SK-N-SH (cell line): ENCODE measurements around the gene MOK. TPM values are rescaled to one million over a fixed set of nuclear protein-coding genes. Genes with fewer than 3 reads are reported as not detected.

ENCODE experiments used
- CTCF ChIA-PET: fragments of 300-600, 350-600 bp; formaldehyde crosslinking; extraction: SDS; loops from one replicate; lab custom pipeline; 2021; lab: Yijun Ruan, JAX
- POLR2A ChIA-PET: fragments of 350-600 bp; sonication (Branson Sonifier 250); formaldehyde crosslinking; extraction: SDS; loops from one replicate; lab custom pipeline; 2020; ENCODE audit warnings: antibody characterized with exemption, inconsistent platforms; lab: Yijun Ruan, JAX
- DNase-seq: peaks from one replicate; pipeline ENCODE4 v3.0.0; 2012
- H2AFZ ChIP-seq: fragments of 200-600 bp; sonication (generic); 2 replicates; pipeline ENCODE4 v1.8.1; 2016; ENCODE audit warnings: antibody characterized with exemption, mild to moderate bottlenecking, low read depth
- H3F3A ChIP-seq: fragments of 200-600 bp; sonication (generic); replicated peaks from 2 replicates; pipeline ENCODE3; 2016; ENCODE audit warnings: antibody characterized with exemption, mild to moderate bottlenecking; ENCODE audit not compliant: insufficient read depth
- H3K27ac ChIP-seq, 2 experiments: fragments of 200-500 bp in 1 of 2; fragments of 200-600 bp in 1 of 2; sonication (Bioruptor generic) in 1 of 2; sonication (generic), shearing (Covaris generic) in 1 of 2; 2 replicates each; pipeline versions ENCODE4 v1.5.1 to v1.6.1; 2014 to 2016; ENCODE audit warnings: low read depth in 2 of 2, inconsistent platforms in 1 of 2, low read length in 1 of 2, mild to moderate bottlenecking in 1 of 2, mixed read lengths in 1 of 2
- H3K27me3 ChIP-seq: fragments of 200-600 bp; sonication (generic), shearing (Covaris generic); 2 replicates; pipeline ENCODE4 v1.6.1; 2016; ENCODE audit warnings: mixed run types; ENCODE audit not compliant: insufficient read depth
- H3K36me3 ChIP-seq, 2 experiments: fragments of 200-500 bp in 1 of 2; fragments of 200-600 bp in 1 of 2; sonication (Bioruptor generic) in 1 of 2; sonication (generic) in 1 of 2; replicated peaks in 1 of 2; 2 replicates each; pipeline versions ENCODE3 to v1.5.1; 2014 to 2016; ENCODE audit warnings: low read length in 1 of 2, mild to moderate bottlenecking in 1 of 2; ENCODE audit not compliant: insufficient read depth in 2 of 2, control insufficient read depth in 1 of 2
- H3K4me1 ChIP-seq, 2 experiments: fragments of 200-500 bp in 1 of 2; fragments of 200-600 bp in 1 of 2; sonication (Bioruptor generic) in 1 of 2; sonication (generic), shearing (Covaris generic) in 1 of 2; 2 replicates each; pipeline versions ENCODE4 v1.5.1 to v1.6.1; 2014 to 2016; ENCODE audit warnings: low read depth in 1 of 2, low read length in 1 of 2, mixed run types in 1 of 2; ENCODE audit not compliant: insufficient read depth in 2 of 2, control insufficient read depth in 1 of 2
- H3K4me2 ChIP-seq: fragments of 200-600 bp; sonication (generic), shearing (Covaris generic); 2 replicates; pipeline ENCODE4 v1.6.1; 2017; ENCODE audit warnings: mixed run types
- H3K4me3 ChIP-seq, 2 experiments: fragments of 200-500 bp in 1 of 2; fragments of 200-600 bp in 1 of 2; sonication (Bioruptor generic) in 1 of 2; sonication (generic), shearing (Covaris generic) in 1 of 2; 2 replicates each; pipeline versions ENCODE4 v1.5.1 to v1.8.1; 2014 to 2016; ENCODE audit warnings: low read depth in 2 of 2, inconsistent platforms in 1 of 2, low read length in 1 of 2, mild to moderate bottlenecking in 1 of 2, mixed read lengths in 1 of 2, moderate library complexity in 1 of 2
- H3K79me2 ChIP-seq: fragments of 200-600 bp; sonication (generic); 2 replicates; pipeline ENCODE4 v1.8.1; 2017; ENCODE audit warnings: mild to moderate bottlenecking; ENCODE audit not compliant: insufficient read depth
- H3K9ac ChIP-seq: fragments of 200-600 bp; sonication (generic); 2 replicates; pipeline ENCODE4 v1.6.1; 2017; ENCODE audit warnings: mixed run types
- H3K9me2 ChIP-seq: fragments of 200-600 bp; sonication (generic); 2 replicates; pipeline ENCODE4 v1.6.1; 2017; ENCODE audit warnings: mixed run types
- H3K9me3 ChIP-seq: fragments of 200-600 bp; sonication (generic); 2 replicates; pipeline ENCODE4 v1.6.1; 2017; ENCODE audit warnings: mixed run types, mild to moderate bottlenecking, moderate library complexity
- H4K20me1 ChIP-seq: fragments of 200-600 bp; sonication (generic); 2 replicates; pipeline ENCODE4 v1.6.1; 2017; ENCODE audit warnings: mild to moderate bottlenecking, mixed run types; ENCODE audit not compliant: insufficient read depth
- FOSL2 ChIP-seq: IDR thresholded peaks from 2 replicates; pipeline ENCODE4 v1.4.0; 2012; ENCODE audit warnings: low read depth, mild to moderate bottlenecking, moderate library complexity, borderline replicate concordance
- FOXM1 ChIP-seq: IDR thresholded peaks from 2 replicates; pipeline ENCODE4 v1.4.0; 2012; ENCODE audit warnings: low read depth, mild to moderate bottlenecking
- POLR2AphosphoS5 ChIP-seq: IDR thresholded peaks from 2 replicates; pipeline ENCODE4 v1.6.1; 2012; ENCODE audit warnings: low read depth, low read length
- RAD21 ChIP-seq: IDR thresholded peaks from 2 replicates; pipeline ENCODE4 v1.6.1; 2012; ENCODE audit warnings: mild to moderate bottlenecking, low read length
- RFX5 ChIP-seq: IDR thresholded peaks from 2 replicates; pipeline ENCODE4 v1.6.1; 2012; ENCODE audit warnings: mild to moderate bottlenecking, improper control_type of control experiment, low read length
- RXRA ChIP-seq: IDR thresholded peaks from 2 replicates; pipeline ENCODE4 v1.4.0; 2012; ENCODE audit warnings: low read depth, mild to moderate bottlenecking, borderline replicate concordance
- YY1 ChIP-seq: IDR thresholded peaks from 2 replicates; pipeline ENCODE4 v1.4.0; 2012; ENCODE audit warnings: low read depth, mild to moderate bottlenecking
- WGBS: methylation state at CpG from one replicate; pipeline ENCODE4 v1.1.6; 2017; ENCODE audit warnings: low lambda C conversion rate; 5-methylcytosine and 5-hydroxymethylcytosine counted together
- polyA plus RNA-seq, 3 experiments: library from polyadenylated mRNA; depleted of rRNA; stranded (reverse); fragments of >200 nt; gene quantifications; 2 replicates each; pipeline ENCODE4 v1.2.3, GENCODE V29; 2012
- TF ChIP-seq, protein P1 (sequence below): IDR thresholded peaks from 2 replicates; pipeline ENCODE4; 2012
- TF ChIP-seq, protein P2 (sequence below): IDR thresholded peaks from 2 replicates; pipeline ENCODE4 v1.4.0; 2012; ENCODE audit warnings: low read depth
- TF ChIP-seq, protein P3 (sequence below): fragments of 150-350 bp; IDR thresholded peaks from 2 replicates; pipeline ENCODE4 v1.6.1; 2017; ENCODE audit warnings: antibody characterized with exemption, low read length, low read depth, borderline replicate concordance
- TF ChIP-seq, protein P4 (sequence below): IDR thresholded peaks from 2 replicates; pipeline ENCODE4 v1.4.0; 2012; ENCODE audit warnings: low read depth, borderline replicate concordance

The MOK gene
- polyA plus RNA-seq, 1 of the 3 experiments (the other 2 are of a cell fraction), result 13.3 TPM

DNA sequence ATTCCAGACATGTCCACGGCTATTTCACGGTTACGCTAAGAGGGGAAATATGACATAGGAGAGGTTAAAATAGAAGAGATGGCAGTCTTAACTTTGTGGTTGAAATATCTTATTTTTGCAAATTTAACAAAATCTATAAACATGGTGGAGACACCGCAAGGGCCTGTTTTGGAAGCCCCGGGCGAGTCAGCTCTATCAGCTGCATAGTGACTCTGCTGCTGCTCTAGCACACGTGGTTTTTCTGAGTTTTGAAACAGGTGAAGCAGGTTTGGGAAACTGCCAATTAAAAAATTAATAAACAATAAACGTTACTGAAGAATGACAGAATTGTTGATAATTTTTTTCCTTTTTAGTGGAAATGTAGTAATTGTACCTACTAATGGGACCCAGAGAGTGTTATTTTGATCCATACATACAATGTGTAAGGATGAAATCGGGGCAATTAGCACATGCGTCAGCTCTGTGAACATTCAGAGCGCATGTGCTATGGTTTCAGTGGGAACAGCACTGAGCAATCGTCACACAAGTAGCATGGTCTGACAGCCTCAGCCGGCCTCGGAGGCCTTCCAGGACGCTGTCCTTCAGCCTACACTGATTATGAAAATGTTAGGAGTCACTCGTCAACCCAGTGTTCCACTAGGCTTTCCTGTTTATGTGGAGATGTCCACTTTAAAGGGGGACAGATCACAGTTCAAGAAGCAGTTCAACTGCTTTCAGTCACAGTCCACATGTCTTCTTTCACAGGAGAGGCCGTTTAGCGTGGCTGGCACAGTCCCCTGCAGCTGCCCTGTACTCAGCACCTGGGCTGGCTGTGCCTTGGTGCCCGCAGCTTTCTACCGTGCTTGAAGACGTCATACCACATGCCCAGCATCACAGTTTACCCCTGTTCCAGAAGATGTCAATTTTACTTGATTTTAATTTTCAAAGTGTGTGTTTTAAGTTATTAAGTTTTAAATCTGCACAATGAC, 51.8 kb downstream of the MOK start:
- CTCF ChIA-PET, result no interaction called here
- TF ChIP-seq, protein P1, sequence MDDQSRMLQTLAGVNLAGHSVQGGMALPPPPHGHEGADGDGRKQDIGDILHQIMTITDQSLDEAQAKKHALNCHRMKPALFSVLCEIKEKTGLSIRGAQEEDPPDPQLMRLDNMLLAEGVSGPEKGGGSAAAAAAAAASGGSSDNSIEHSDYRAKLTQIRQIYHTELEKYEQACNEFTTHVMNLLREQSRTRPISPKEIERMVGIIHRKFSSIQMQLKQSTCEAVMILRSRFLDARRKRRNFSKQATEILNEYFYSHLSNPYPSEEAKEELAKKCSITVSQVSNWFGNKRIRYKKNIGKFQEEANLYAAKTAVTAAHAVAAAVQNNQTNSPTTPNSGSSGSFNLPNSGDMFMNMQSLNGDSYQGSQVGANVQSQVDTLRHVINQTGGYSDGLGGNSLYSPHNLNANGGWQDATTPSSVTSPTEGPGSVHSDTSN, result no peak
- H3K4me3 ChIP-seq, result no peak overlapping the region
- no peaks in the 10 kb centered on the region for H3F3A ChIP-seq
- H3K36me3 ChIP-seq, result no peaks in the 10 kb centered on the region
- no peak for DNase-seq
- no peaks in the 10 kb centered on the region for H3K79me2 ChIP-seq
- H3K27me3 ChIP-seq, result no peaks in the 10 kb centered on the region
- no peak overlapping the region for H2AFZ ChIP-seq
- no peaks in the 10 kb centered on the region for H3K9me3 ChIP-seq
- H3K9me2 ChIP-seq, result no peaks in the 10 kb centered on the region
- H3K4me1 ChIP-seq, result no peaks in the 10 kb centered on the region
- H3K4me2 ChIP-seq, result no peak overlapping the region
- POLR2A ChIA-PET, result no interaction called here
- H3K27ac ChIP-seq, result no peak overlapping the region
- H4K20me1 ChIP-seq, result no peaks in the 10 kb centered on the region
- 94% methylated on average over 21 of the region's 21 CpGs for WGBS
- no peak overlapping the region for H3K9ac ChIP-seq

DNA sequence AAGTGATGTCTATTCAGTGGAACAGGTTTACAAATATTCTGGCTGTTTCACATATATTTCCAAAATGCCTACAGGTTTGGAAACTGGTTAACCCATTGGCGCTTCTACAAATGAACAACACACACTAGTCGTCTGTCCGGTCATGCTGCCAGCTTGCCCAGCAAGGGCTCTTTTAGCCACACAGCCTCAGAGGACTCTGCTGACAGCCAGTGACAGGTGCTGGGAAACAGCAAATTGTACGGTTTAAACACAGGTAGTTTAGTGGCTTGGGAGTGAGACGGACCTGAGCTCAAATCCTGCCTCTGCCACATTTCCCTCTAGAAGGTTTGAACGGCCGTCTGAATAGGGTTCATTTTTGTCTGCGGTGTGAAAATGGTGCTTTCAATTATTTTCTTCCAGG, 53.8 kb downstream of the MOK start:
- POLR2A ChIA-PET, result no interaction called here
- H3K79me2 ChIP-seq, result no peaks in the 10 kb centered on the region

More for the DNA sequence above, 53.8 kb downstream of the MOK start:
- H3K9ac ChIP-seq, result no peak overlapping the region
- H3K9me2 ChIP-seq, result no peaks in the 10 kb centered on the region
- TF ChIP-seq RAD21 (no peak), YY1 (no peak), POLR2AphosphoS5 (no peak), FOSL2 (no peak), FOXM1 (no peak), RXRA (no peak), RFX5 (no peak)
- TF ChIP-seq, protein P2, sequence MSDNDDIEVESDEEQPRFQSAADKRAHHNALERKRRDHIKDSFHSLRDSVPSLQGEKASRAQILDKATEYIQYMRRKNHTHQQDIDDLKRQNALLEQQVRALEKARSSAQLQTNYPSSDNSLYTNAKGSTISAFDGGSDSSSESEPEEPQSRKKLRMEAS, result no peak
- TF ChIP-seq, protein P3, sequence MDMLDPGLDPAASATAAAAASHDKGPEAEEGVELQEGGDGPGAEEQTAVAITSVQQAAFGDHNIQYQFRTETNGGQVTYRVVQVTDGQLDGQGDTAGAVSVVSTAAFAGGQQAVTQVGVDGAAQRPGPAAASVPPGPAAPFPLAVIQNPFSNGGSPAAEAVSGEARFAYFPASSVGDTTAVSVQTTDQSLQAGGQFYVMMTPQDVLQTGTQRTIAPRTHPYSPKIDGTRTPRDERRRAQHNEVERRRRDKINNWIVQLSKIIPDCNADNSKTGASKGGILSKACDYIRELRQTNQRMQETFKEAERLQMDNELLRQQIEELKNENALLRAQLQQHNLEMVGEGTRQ, result no peak
- TF ChIP-seq, protein P4, sequence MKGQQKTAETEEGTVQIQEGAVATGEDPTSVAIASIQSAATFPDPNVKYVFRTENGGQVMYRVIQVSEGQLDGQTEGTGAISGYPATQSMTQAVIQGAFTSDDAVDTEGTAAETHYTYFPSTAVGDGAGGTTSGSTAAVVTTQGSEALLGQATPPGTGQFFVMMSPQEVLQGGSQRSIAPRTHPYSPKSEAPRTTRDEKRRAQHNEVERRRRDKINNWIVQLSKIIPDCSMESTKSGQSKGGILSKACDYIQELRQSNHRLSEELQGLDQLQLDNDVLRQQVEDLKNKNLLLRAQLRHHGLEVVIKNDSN, result no peak
- H3K4me3 ChIP-seq, result no peak overlapping the region
- H3K4me1 ChIP-seq, result no peaks in the 10 kb centered on the region
- H3K27ac ChIP-seq, result no peak overlapping the region
- no peak overlapping the region for H2AFZ ChIP-seq
- no peaks in the 10 kb centered on the region for H3K9me3 ChIP-seq
- H3F3A ChIP-seq, result no peaks in the 10 kb centered on the region
- no peak overlapping the region for H3K4me2 ChIP-seq
- no peak for DNase-seq
- 85% methylated on average over 8 of the region's 8 CpGs for WGBS
- CTCF ChIA-PET, result interaction anchor here (1.1 to 2.7 kb wide), 2 partner anchors 15 to 63 kb away, joined by 4 to 10 read pairs; no protein-coding TSS in a partner anchor
- H3K36me3 ChIP-seq, result no peaks in the 10 kb centered on the region
- no peaks in the 10 kb centered on the region for H3K27me3 ChIP-seq
- no peaks in the 10 kb centered on the region for H4K20me1 ChIP-seq
